ENCODE data around the gene AKAP8L.
"Not testable (repeated sequence)": the region's sequence is repeated elsewhere in the genome, so short reads cannot be mapped to it uniquely, and the experiment has no call there.

AKAP8L gene

GRCh38 chr19:15398501-15399233 is 20.1 kb downstream of the AKAP8L start:
- no peaks in the 10 kb centered on the region for H3K4me1 ChIP-seq (ENCODE audit: control insufficient read depth, insufficient read depth, low read length)
- H3K27me3 ChIP-seq (ENCODE audit: control insufficient read depth, insufficient read depth, low read length), result no peaks in the 10 kb centered on the region
- peaks cover 74% of the 10 kb centered on the region for H3K36me3 ChIP-seq (ENCODE audit: control insufficient read depth, insufficient read depth, low read length)
- no peaks in the 10 kb centered on the region for H3K9me3 ChIP-seq (ENCODE audit: control insufficient read depth, insufficient read depth, low read length)
- no peak overlapping the region for H3K9ac ChIP-seq (ENCODE audit: low read depth, low read length)
- no peak overlapping the region for H3K4me3 ChIP-seq (ENCODE audit: low read depth, low read length)

GRCh38 chr19:15397782-15398181 is 21.0 kb downstream of the AKAP8L start:
- Histone ChIP-seq H3K27me3 (ENCODE audit: control insufficient read depth, insufficient read depth, low read length) (no peaks in the 10 kb centered on the region), H3K4me3 (ENCODE audit: low read depth, low read length) (no peak overlapping the region), H3K9me3 (ENCODE audit: control insufficient read depth, insufficient read depth, low read length) (no peaks in the 10 kb centered on the region), H3K4me1 (ENCODE audit: control insufficient read depth, insufficient read depth, low read length) (no peaks in the 10 kb centered on the region), H3K36me3 (ENCODE audit: control insufficient read depth, insufficient read depth, low read length) (peaks cover 66% of the 10 kb centered on the region), H3K9ac (ENCODE audit: low read depth, low read length) (no peak overlapping the region)

- Histone ChIP-seq H3K9ac (ENCODE audit: low read depth, low read length) (no peak overlapping the region), H3K9me3 (ENCODE audit: control insufficient read depth, insufficient read depth, low read length) (no peaks in the 10 kb centered on the region), H3K4me1 (ENCODE audit: control insufficient read depth, insufficient read depth, low read length) (no peaks in the 10 kb centered on the region), H3K4me3 (ENCODE audit: low read depth, low read length) (no peak overlapping the region), H3K27me3 (ENCODE audit: control insufficient read depth, insufficient read depth, low read length) (no peaks in the 10 kb centered on the region), H3K36me3 (ENCODE audit: control insufficient read depth, insufficient read depth, low read length) (peaks cover 61% of the 10 kb centered on the region)
These were observed 21.6 kb downstream of the AKAP8L start for GRCh38 chr19:15397236-15397635.

GRCh38 chr19:15396436-15396835 is 22.4 kb downstream of the AKAP8L start:
- Histone ChIP-seq H3K36me3 (ENCODE audit: control insufficient read depth, insufficient read depth, low read length) (peaks cover 60% of the 10 kb centered on the region), H3K27me3 (ENCODE audit: control insufficient read depth, insufficient read depth, low read length) (no peaks in the 10 kb centered on the region), H3K4me1 (ENCODE audit: control insufficient read depth, insufficient read depth, low read length) (no peaks in the 10 kb centered on the region), H3K9ac (ENCODE audit: low read depth, low read length) (no peak overlapping the region), H3K9me3 (ENCODE audit: control insufficient read depth, insufficient read depth, low read length) (no peaks in the 10 kb centered on the region), H3K4me3 (ENCODE audit: low read depth, low read length) (no peak overlapping the region)

GRCh38 chr19:15395251-15395650 is 23.5 kb downstream of the AKAP8L start:
- not testable (repeated sequence) for H3K9ac ChIP-seq (ENCODE audit: low read depth, low read length); H3K4me1 ChIP-seq (ENCODE audit: control insufficient read depth, insufficient read depth, low read length); H3K4me3 ChIP-seq (ENCODE audit: low read depth, low read length); H3K27me3 ChIP-seq (ENCODE audit: control insufficient read depth, insufficient read depth, low read length); H3K9me3 ChIP-seq (ENCODE audit: control insufficient read depth, insufficient read depth, low read length)
- H3K36me3 ChIP-seq (ENCODE audit: control insufficient read depth, insufficient read depth, low read length), result peaks cover 52% of the 10 kb centered on the region

GRCh38 chr19:15394426-15394825 is 24.4 kb downstream of the AKAP8L start:
- Histone ChIP-seq H3K27me3 (ENCODE audit: control insufficient read depth, insufficient read depth, low read length) (no peaks in the 10 kb centered on the region), H3K4me1 (ENCODE audit: control insufficient read depth, insufficient read depth, low read length) (no peaks in the 10 kb centered on the region), H3K36me3 (ENCODE audit: control insufficient read depth, insufficient read depth, low read length) (peaks cover 45% of the 10 kb centered on the region), H3K9ac (ENCODE audit: low read depth, low read length) (no peak overlapping the region), H3K4me3 (ENCODE audit: low read depth, low read length) (no peak overlapping the region), H3K9me3 (ENCODE audit: control insufficient read depth, insufficient read depth, low read length) (no peaks in the 10 kb centered on the region)

GRCh38 chr19:15393963-15394362 is 24.8 kb downstream of the AKAP8L start:
- Histone ChIP-seq H3K9ac (ENCODE audit: low read depth, low read length) (no peak overlapping the region), H3K36me3 (ENCODE audit: control insufficient read depth, insufficient read depth, low read length) (peaks cover 40% of the 10 kb centered on the region), H3K27me3 (ENCODE audit: control insufficient read depth, insufficient read depth, low read length) (no peaks in the 10 kb centered on the region), H3K4me1 (ENCODE audit: control insufficient read depth, insufficient read depth, low read length) (no peaks in the 10 kb centered on the region), H3K4me3 (ENCODE audit: low read depth, low read length) (no peak overlapping the region), H3K9me3 (ENCODE audit: control insufficient read depth, insufficient read depth, low read length) (no peaks in the 10 kb centered on the region)

GRCh38 chr19:15390814-15391213 is 28.0 kb downstream of the AKAP8L start:
- no peaks in the 10 kb centered on the region for H3K27me3 ChIP-seq (ENCODE audit: control insufficient read depth, insufficient read depth, low read length)
- no peak overlapping the region for H3K9ac ChIP-seq (ENCODE audit: low read depth, low read length)
- H3K4me3 ChIP-seq (ENCODE audit: low read depth, low read length), result no peak overlapping the region
- H3K36me3 ChIP-seq (ENCODE audit: control insufficient read depth, insufficient read depth, low read length), result peaks cover 9% of the 10 kb centered on the region
- no peaks in the 10 kb centered on the region for H3K4me1 ChIP-seq (ENCODE audit: control insufficient read depth, insufficient read depth, low read length)
- H3K9me3 ChIP-seq (ENCODE audit: control insufficient read depth, insufficient read depth, low read length), result no peaks in the 10 kb centered on the region

GRCh38 chr19:15381864-15382263 is 36.9 kb downstream of the AKAP8L start:
- Histone ChIP-seq H3K4me3 (ENCODE audit: low read depth, low read length) (no peak overlapping the region), H3K9me3 (ENCODE audit: control insufficient read depth, insufficient read depth, low read length) (no peaks in the 10 kb centered on the region), H3K9ac (ENCODE audit: low read depth, low read length) (no peak overlapping the region), H3K36me3 (ENCODE audit: control insufficient read depth, insufficient read depth, low read length) (peaks cover 11% of the 10 kb centered on the region), H3K27me3 (ENCODE audit: control insufficient read depth, insufficient read depth, low read length) (no peaks in the 10 kb centered on the region), H3K4me1 (ENCODE audit: control insufficient read depth, insufficient read depth, low read length) (peaks cover 4% of the 10 kb centered on the region)

- peaks cover 11% of the 10 kb centered on the region for H3K36me3 ChIP-seq (ENCODE audit: control insufficient read depth, insufficient read depth, low read length)
- peaks cover 4% of the 10 kb centered on the region for H3K4me1 ChIP-seq (ENCODE audit: control insufficient read depth, insufficient read depth, low read length)
- H3K9me3 ChIP-seq (ENCODE audit: control insufficient read depth, insufficient read depth, low read length), result no peaks in the 10 kb centered on the region
- H3K9ac ChIP-seq (ENCODE audit: low read depth, low read length), result no peak overlapping the region
- no peaks in the 10 kb centered on the region for H3K27me3 ChIP-seq (ENCODE audit: control insufficient read depth, insufficient read depth, low read length)
- no peak overlapping the region for H3K4me3 ChIP-seq (ENCODE audit: low read depth, low read length)
These were observed 37.4 kb downstream of the AKAP8L start for GRCh38 chr19:15381429-15381828.

GRCh38 chr19:15379999-15380647 is 38.7 kb downstream of the AKAP8L start:
- H3K4me3 ChIP-seq (ENCODE audit: low read depth, low read length), result peak overlapping the region; percentile 70
- H3K4me1 ChIP-seq (ENCODE audit: control insufficient read depth, insufficient read depth, low read length), result peaks cover 6% of the 10 kb centered on the region
- H3K36me3 ChIP-seq (ENCODE audit: control insufficient read depth, insufficient read depth, low read length), result peaks cover 11% of the 10 kb centered on the region
- H3K9ac ChIP-seq (ENCODE audit: low read depth, low read length), result peak overlapping the region; percentile 76
- H3K27me3 ChIP-seq (ENCODE audit: control insufficient read depth, insufficient read depth, low read length), result no peaks in the 10 kb centered on the region
- no peaks in the 10 kb centered on the region for H3K9me3 ChIP-seq (ENCODE audit: control insufficient read depth, insufficient read depth, low read length)

All from iPS-15b (cell line).